Naive thymus-derived CD8-positive, alpha-beta T cell (primary cell): ENCODE measurements around the gene CDC42EP5. TPM values are rescaled to one million over a fixed set of nuclear protein-coding genes. Genes with fewer than 3 reads are reported as not detected.

Experiments used
- ATAC-seq, 2 donors: fragments of 150-1000 bp; cut with Tn5 transposase in 1 of 2; sonication (Bioruptor Pico), chemical (Tn5 transposase) in 1 of 2; 1 replicate in 1 of 2; 2 replicates in 1 of 2; pipeline ENCODE4 v1.10.0; 2021; ENCODE audit warnings: mild to moderate bottlenecking in 2 of 2, moderate library complexity in 2 of 2
- POLR2A ChIA-PET: fragments of 350-600 bp; sonication (Branson Sonifier 250); formaldehyde crosslinking; loops from one replicate; lab custom pipeline; 2021; ENCODE audit warnings: antibody characterized with exemption; lab: Charles Lee
- DNase-seq, 10 donors: peaks; one replicate each; pipeline versions ENCODE4 v3.0.0 to v3.0.0-alpha.2; 2020 to 2022
- H3K27ac Mint-ChIP-seq, 10 donors: one replicate each; pipeline ENCODE4 v1.8.0; 2020 to 2022; ENCODE audit warnings: mild to moderate bottlenecking in 10 of 10, mixed read lengths in 10 of 10, moderate library complexity in 4 of 10, inconsistent platforms in 1 of 10
- H3K27me3 Mint-ChIP-seq, 5 donors: one replicate each; pipeline ENCODE4 v1.8.0; 2021 to 2022; ENCODE audit warnings: mixed read lengths in 5 of 5
- H3K36me3 Mint-ChIP-seq, 3 donors: one replicate each; pipeline ENCODE4 v1.8.0; 2020 to 2022; ENCODE audit warnings: mixed read lengths in 3 of 3, mild to moderate bottlenecking in 2 of 3, inconsistent platforms in 1 of 3
- H3K4me1 Mint-ChIP-seq, 4 donors: one replicate each; pipeline ENCODE4 v1.8.0; 2021 to 2022; ENCODE audit warnings: mixed read lengths in 4 of 4
- H3K4me3 Mint-ChIP-seq, 10 donors: one replicate each; pipeline ENCODE4 v1.8.0; 2020 to 2022; ENCODE audit warnings: mild to moderate bottlenecking in 10 of 10, mixed read lengths in 10 of 10, moderate library complexity in 6 of 10, inconsistent platforms in 1 of 10
- H3K9me3 Mint-ChIP-seq, 9 donors: one replicate each; pipeline ENCODE4 v1.8.0; 2020 to 2022; ENCODE audit warnings: mixed read lengths in 9 of 9, mild to moderate bottlenecking in 3 of 9, inconsistent platforms in 1 of 9, moderate library complexity in 1 of 9
- polyA plus RNA-seq, 3 donors: library from polyadenylated mRNA; unstranded; fragments of 300-500 nt; fragmentation: Illumina TruSeq; gene quantifications; one replicate each; pipeline ENCODE4 v1.2.3, GENCODE V29; 2021
- total RNA-seq, 8 experiments: library from RNA in 2 of 8; stranded (reverse) in 2 of 8; gene quantifications; one replicate each; pipeline ENCODE4 v1.2.3 and lab custom pipeline; 2021 to 2026

The CDC42EP5 gene
- total and polyA plus RNA-seq, 5 experiments from 2014 or later, result not detected

DNA sequence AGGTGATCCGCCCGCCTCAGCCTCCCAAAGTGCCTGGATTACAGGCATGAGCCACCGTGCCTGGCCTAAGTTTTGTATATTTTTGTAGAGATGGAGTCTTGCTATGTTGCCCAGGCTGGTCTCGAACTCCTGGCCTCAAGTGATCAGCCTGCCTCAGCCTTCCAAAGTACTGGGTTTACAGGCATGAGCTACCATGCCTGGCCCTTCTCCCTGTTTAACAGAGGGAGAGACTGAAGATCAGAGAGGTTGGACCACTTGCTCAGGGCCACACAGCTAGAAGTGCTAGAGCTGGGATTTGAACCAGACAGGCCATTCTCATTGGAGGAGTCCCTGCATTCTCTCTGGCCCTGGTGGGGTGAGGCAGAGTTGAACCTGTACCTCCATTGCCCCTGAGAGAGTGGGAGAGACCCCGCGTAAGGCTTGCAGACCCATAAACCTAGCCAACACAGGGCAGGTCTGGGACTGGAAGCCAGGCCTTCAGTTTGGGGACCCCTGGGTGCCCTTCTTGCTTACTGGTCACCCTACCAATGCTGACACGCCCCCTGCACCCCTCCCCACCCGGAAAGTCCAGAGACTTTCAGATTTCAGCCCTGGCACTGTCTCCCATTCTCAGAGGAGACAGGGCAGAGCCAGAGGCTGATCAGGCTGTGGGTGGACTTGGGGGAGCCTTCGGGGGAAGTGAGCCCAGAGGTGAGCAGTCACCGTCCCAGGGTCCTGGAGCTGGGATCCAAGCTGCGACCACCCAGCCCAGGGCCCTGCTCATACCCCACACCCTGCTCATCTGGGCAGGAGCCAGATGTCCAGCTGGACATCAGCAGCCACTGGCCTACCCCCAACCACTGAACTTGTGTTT, 44.5 kb downstream of the CDC42EP5 start:
- Mint-ChIP-seq H3K36me3 (peaks cover 0 to 1% (median 0%) of the 10 kb centered on the region in 3 donors), H3K4me1 (peaks cover 7 to 24% (median 10%) of the 10 kb centered on the region in 4 donors), H3K27ac (no peak overlapping the region), H3K27me3 (peaks cover 16 to 44% (median 24%) of the 10 kb centered on the region in 5 donors), H3K4me3 (peak overlapping the region in 2 of 10 donors; percentile 45 to 67), H3K9me3 (no peaks in the 10 kb centered on the region)
- ATAC-seq, result no peak
- DNase-seq, result no peak
- POLR2A ChIA-PET, result interaction anchor here (0.7 to 1.2 kb wide), 3 partner anchors 9 to 20 kb away, joined by 3 to 5 read pairs (median 5); partner anchors contain the start of gene LENG8

DNA sequence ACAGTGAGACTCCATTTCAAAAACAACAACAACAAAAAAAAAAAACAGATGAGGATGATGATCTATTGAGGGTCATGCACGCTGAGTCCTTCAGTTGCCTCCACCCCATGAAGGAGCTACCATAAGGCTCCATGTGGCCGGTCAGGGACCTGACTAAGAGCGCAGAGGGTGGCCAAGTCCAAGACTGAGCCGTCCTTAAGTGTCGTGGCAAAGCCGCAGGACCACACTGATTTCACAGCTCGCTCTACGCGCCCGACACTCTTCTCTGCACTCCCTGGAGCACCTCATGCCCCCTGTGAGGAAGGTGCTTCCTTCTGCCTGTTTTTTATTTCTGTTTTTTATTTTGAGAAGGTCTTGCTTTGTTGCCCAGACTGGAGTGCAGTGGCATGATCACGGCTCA, 45.5 kb downstream of the CDC42EP5 start:
- Mint-ChIP-seq H3K36me3 (peaks cover 0 to 2% (median 0%) of the 10 kb centered on the region in 3 donors), H3K27me3 (peaks cover 19 to 54% (median 27%) of the 10 kb centered on the region in 5 donors), H3K9me3 (no peaks in the 10 kb centered on the region), H3K4me1 (peaks cover 7 to 24% (median 11%) of the 10 kb centered on the region in 4 donors), H3K27ac (no peak overlapping the region), H3K4me3 (no peak overlapping the region)
- ATAC-seq (no peak), DNase-seq (no peak)
- POLR2A ChIA-PET, result no interaction called here

DNA sequence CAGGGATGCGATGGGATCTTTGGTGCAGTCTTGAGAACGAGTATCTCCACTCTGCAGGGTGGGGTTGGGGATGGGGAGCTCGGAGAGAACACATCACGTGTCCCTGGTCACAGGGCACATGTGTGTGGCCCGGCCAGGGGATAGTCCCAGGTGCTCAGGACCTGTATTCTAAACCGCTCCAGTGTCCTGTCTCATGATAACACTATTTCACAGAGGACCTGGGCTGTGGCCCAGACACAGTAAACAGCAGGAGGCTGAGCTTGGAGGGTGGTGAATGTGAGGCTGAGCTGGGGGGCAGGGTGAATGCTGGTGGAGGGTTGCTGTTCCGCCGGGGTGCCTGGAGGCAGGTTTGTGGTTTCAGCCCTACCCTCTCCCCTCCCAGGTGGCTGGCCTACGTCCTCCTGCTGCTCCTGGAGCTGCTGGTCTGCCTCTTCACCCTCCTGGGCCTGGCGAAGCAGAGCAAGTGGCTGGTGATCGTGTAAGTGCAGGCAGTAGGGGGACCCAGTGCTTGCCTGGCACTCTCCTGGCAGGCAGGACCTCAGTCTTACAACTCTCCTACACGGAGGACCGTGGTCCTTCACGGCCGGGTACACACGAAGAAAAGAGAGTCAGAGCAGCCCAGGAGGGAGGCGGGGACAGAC, 46.7 kb downstream of the CDC42EP5 start:
- peaks cover 0 to 2% (median 0%) of the 10 kb centered on the region in 3 donors for H3K36me3 Mint-ChIP-seq
- H3K27ac Mint-ChIP-seq, result no peak overlapping the region
- DNase-seq, result no peak

DNA sequence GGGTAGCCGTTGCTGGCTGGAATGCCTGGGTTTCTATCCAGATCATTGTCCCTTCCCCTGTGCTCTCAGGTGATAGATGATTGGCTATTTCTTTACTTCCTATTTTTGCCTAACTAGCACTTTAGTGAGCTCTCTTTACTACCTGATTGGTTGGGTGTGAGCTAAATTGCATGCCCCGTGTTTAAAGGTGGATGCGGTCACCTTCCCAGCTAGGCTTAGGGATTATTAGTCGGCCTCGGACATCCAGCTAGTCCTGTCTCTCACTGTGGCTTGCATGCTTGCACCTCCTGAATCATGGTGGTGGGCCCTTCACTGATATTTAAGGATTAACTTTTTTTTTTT, 47.7 kb downstream of the CDC42EP5 start:
- Mint-ChIP-seq H3K36me3 (peaks cover 0 to 2% (median 0%) of the 10 kb centered on the region in 3 donors), H3K4me3 (no peak overlapping the region), H3K9me3 (no peaks in the 10 kb centered on the region), H3K27ac (no peak overlapping the region), H3K27me3 (peaks cover 18 to 56% (median 29%) of the 10 kb centered on the region in 5 donors), H3K4me1 (peaks cover 3 to 13% (median 7%) of the 10 kb centered on the region in 4 donors)
- ATAC-seq, result no peak
- POLR2A ChIA-PET, result no interaction called here
- DNase-seq, result no peak

More for the DNA sequence above, 46.7 kb downstream of the CDC42EP5 start:
- Mint-ChIP-seq H3K9me3 (no peaks in the 10 kb centered on the region), H3K4me1 (peaks cover 7 to 21% (median 11%) of the 10 kb centered on the region in 4 donors), H3K27me3 (peaks cover 19 to 56% (median 29%) of the 10 kb centered on the region in 5 donors), H3K4me3 (no peak overlapping the region)
- no peak for ATAC-seq
- POLR2A ChIA-PET, result no interaction called here

DNA sequence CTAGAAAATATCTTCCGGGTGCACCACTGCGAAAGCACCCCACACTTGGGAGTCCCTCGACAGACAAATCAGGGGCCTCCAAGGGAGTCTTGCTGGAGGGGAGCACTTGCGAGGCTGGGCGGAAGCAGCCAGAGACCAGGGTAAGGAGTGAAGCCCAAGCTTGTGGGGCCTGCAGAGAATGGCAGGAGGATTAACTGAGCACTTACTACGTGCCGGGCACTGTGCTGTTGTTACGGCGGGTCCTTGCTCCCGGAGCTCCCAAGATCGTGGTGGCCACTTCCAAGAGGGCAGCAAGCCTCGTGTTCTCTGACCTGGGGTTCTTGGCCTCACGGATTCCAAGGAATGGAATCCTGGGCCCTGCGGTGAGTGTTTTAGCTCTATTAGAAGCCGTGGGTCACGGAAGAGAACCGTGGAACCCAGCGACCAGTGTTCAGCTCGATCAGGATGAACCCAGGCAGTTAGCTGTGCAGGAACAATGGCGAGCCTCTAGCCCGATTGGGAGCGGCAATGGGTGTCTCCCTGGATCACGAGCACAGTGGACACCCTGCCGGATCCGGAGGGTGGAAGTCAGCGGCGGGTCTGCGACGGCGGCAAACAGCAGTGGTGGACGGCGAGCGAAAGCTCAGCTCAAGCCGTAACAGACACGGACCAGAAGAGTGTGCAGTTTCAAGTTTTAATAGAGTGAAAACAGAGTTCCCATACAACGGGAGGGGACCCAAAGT, 48.3 kb downstream of the CDC42EP5 start:
- Mint-ChIP-seq H3K27me3 (peaks cover 19 to 58% (median 29%) of the 10 kb centered on the region in 5 donors), H3K4me3 (no peak overlapping the region)
- POLR2A ChIA-PET, result no interaction called here

DNA sequence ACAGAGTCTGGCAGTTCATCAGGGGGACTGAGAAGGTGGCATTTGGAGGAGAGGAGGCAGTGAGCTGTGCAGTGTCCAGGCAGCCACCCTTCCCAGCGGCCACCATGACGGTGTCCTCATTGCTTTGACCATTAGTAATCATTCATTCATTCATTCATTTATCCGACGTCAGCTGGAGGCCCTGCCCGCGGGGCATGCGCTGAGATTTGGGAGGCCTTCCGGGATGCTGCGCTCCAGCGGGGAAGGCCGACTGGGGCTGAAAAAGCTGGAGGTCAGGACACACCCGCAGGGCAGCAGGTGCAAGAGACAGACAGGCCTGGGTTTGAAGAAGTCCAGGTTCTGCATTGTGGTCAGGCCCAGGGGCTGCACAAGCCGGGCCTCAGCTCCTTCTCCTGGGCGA, 48.9 kb downstream of the CDC42EP5 start:
- no peak for ATAC-seq
- no peaks in the 10 kb centered on the region for H3K9me3 Mint-ChIP-seq
- no peak overlapping the region for H3K4me3 Mint-ChIP-seq
- H3K27me3 Mint-ChIP-seq, result peaks cover 19 to 61% (median 27%) of the 10 kb centered on the region in 5 donors
- POLR2A ChIA-PET, result interaction anchor here (0.7 kb wide), 1 partner anchor 46 kb away, joined by 3 read pairs; no protein-coding TSS in a partner anchor
- H3K27ac Mint-ChIP-seq, result no peak overlapping the region
- peaks cover under 1 to 3% (median 2%) of the 10 kb centered on the region in 4 donors for H3K4me1 Mint-ChIP-seq
- no peak for DNase-seq
- peaks cover 0 to 2% (median 0%) of the 10 kb centered on the region in 3 donors for H3K36me3 Mint-ChIP-seq

More for the DNA sequence above, 48.3 kb downstream of the CDC42EP5 start:
- H3K4me1 Mint-ChIP-seq, result peaks cover 3 to 9% (median 4%) of the 10 kb centered on the region in 4 donors
- H3K36me3 Mint-ChIP-seq, result peaks cover 0 to 2% (median 0%) of the 10 kb centered on the region in 3 donors
- H3K9me3 Mint-ChIP-seq, result no peaks in the 10 kb centered on the region
- H3K27ac Mint-ChIP-seq, result no peak overlapping the region
- DNase-seq (no peak), ATAC-seq (no peak)

DNA sequence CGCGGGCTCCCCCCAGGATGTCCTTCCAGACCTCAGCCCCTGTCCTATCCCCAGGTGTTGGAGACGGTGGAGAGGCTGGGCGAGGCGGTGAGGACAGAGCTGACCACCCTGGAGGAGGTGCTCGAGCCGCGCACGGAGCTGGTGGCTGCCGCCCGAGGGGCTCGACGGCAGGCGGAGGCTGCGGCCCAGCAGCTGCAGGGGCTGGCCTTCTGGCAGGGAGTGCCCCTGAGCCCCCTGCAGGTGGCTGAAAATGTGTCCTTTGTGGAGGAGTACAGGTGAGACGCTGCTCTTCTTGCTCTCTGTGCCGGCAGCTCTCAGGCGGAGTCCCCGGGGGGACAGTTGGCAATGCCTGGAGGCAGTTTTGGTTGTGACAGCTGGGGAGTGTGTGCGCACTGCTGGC, 51.0 kb downstream of the CDC42EP5 start:
- POLR2A ChIA-PET, result no interaction called here
- Mint-ChIP-seq H3K4me1 (peaks cover 13 to 15% (median 14%) of the 10 kb centered on the region in 4 donors), H3K9me3 (peaks cover 0 to 1% (median 0%) of the 10 kb centered on the region in 9 donors), H3K36me3 (peaks cover 0 to 2% (median 2%) of the 10 kb centered on the region in 3 donors), H3K27me3 (peaks cover 23 to 64% (median 37%) of the 10 kb centered on the region in 5 donors), H3K4me3 (no peak overlapping the region), H3K27ac (no peak overlapping the region)
- ATAC-seq (no peak), DNase-seq (no peak)

DNA sequence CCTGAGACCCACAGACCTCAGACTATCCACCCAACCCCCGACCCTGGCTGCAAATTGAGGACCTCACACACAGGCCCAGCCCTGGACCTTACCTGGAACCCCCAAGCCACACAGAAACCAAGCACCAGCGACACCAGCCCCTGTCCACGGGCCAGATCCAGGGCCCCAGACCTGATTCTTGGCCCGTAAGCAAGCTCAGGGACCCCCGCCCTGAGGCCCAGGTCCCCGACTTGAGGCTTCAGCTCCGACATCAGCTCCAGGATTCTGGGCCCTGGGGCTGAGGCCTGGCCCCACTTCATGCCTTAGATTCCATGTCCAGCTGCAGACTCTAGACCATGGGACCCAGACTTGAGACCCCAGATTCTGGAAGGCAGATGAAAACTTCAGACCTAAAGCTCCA, 51.6 kb downstream of the CDC42EP5 start:
- Mint-ChIP-seq H3K27ac (peak overlapping the region in 1 of 10 donors; percentile 29), H3K36me3 (peaks cover 0 to 5% (median 2%) of the 10 kb centered on the region in 3 donors), H3K27me3 (peaks cover 22 to 62% (median 37%) of the 10 kb centered on the region in 5 donors), H3K9me3 (peaks cover 0 to 3% (median 0%) of the 10 kb centered on the region in 9 donors), H3K4me3 (no peak overlapping the region), H3K4me1 (peaks cover 15 to 17% (median 16%) of the 10 kb centered on the region in 4 donors)
- DNase-seq (no peak), ATAC-seq (no peak)
- POLR2A ChIA-PET, result no interaction called here

DNA sequence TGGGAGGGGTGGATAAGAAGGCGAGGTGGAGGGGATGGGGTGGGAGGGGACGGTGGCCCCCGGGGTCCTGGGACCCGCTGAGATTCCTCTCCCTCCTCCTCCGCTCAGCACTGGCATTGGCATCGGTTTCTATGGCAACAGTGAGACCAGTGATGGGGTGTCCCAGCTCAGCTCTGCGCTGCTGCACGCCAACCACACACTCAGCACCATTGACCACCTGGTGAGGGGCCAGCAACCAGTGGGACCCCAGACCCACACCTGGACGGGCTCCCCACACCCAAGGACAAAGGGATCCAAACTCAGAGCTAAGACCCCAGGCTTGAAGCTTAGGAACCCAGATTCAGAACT, 52.0 kb downstream of the CDC42EP5 start:
- DNase-seq (no peak), ATAC-seq (no peak)
- H3K27me3 Mint-ChIP-seq, result peaks cover 20 to 59% (median 36%) of the 10 kb centered on the region in 5 donors
- H3K9me3 Mint-ChIP-seq, result peaks cover 0 to 3% (median 0%) of the 10 kb centered on the region in 9 donors
- H3K4me3 Mint-ChIP-seq, result no peak overlapping the region
- peak overlapping the region in 1 of 10 donors; percentile 29 for H3K27ac Mint-ChIP-seq
- H3K4me1 Mint-ChIP-seq, result peaks cover 15 to 17% (median 16%) of the 10 kb centered on the region in 4 donors
- H3K36me3 Mint-ChIP-seq, result peaks cover 0 to 5% (median 2%) of the 10 kb centered on the region in 3 donors
- POLR2A ChIA-PET, result no interaction called here

DNA sequence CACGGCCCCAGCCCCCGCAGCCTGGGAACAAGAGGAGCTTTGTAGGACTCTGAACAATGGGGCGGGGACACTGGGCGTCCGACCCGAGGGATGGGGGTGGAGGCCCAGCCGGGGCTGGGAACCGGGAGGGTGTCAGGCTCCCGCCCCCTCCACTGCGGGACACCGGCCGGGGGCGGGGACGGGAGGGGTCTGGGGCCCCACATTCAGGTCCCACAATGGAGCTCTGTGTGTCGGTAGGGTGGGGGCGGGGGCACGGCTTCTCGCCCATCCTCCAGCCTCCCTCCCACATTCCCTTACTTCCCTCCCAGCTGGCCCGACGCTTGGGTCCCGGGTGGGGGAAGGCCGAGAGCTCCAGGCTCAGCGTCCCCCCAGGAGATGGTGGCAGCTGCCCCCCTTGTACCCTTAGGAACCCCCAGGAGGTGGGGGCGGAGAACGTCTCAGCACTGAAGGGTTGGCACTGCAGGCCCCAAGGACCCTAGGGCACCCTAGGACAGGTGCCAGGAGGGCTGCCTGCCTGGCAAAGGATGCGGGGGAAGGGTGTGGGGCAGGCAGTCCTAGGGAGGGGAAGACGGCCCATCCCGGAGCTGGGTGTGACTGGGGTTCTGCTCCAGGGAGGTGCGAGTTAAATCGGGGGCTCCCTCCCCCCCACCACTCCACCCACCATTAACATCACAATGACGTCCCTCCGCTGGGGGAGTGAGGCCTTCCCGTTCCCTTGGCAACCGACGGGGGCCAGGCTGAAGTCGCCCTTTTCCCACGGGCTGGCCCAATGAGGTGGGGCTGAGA, 52.5 kb downstream of the CDC42EP5 start:
- ATAC-seq (no peak), DNase-seq (no peak)
- H3K4me3 Mint-ChIP-seq, result no peak overlapping the region
- H3K9me3 Mint-ChIP-seq, result peaks cover 0 to 3% (median 0%) of the 10 kb centered on the region in 9 donors
- peaks cover 0 to 5% (median 2%) of the 10 kb centered on the region in 3 donors for H3K36me3 Mint-ChIP-seq
- POLR2A ChIA-PET, result no interaction called here
- H3K27me3 Mint-ChIP-seq, result peaks cover 18 to 58% (median 41%) of the 10 kb centered on the region in 5 donors
- H3K4me1 Mint-ChIP-seq, result peaks cover 17 to 20% (median 18%) of the 10 kb centered on the region in 4 donors
- H3K27ac Mint-ChIP-seq, result no peak overlapping the region

DNA sequence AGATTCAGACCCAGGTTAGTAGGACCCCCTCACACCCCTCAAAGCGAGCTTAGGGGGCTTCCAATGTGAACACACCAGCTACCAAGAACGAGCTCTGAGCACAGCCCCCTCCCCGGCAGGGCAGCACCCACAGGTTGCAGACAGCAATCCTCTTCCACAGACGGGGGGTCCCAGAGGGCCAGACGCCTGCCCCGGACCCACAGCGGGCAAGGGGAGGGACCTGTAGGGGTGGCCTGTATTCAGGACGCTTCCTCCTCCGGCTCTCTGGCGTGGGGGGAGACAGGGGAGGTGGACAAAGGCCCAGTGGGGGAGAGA, 53.1 kb downstream of the CDC42EP5 start:
- no peak for DNase-seq
- Mint-ChIP-seq H3K9me3 (peaks cover 0 to 3% (median 0%) of the 10 kb centered on the region in 9 donors), H3K36me3 (peaks cover 0 to 5% (median 2%) of the 10 kb centered on the region in 3 donors), H3K4me1 (peaks cover 17 to 20% (median 19%) of the 10 kb centered on the region in 4 donors), H3K27ac (no peak overlapping the region), H3K27me3 (peaks cover 13 to 54% (median 36%) of the 10 kb centered on the region in 5 donors), H3K4me3 (no peak overlapping the region)
- POLR2A ChIA-PET, result no interaction called here
- no peak for ATAC-seq
